ENCODE results near the gene MYO5C.

DNA sequence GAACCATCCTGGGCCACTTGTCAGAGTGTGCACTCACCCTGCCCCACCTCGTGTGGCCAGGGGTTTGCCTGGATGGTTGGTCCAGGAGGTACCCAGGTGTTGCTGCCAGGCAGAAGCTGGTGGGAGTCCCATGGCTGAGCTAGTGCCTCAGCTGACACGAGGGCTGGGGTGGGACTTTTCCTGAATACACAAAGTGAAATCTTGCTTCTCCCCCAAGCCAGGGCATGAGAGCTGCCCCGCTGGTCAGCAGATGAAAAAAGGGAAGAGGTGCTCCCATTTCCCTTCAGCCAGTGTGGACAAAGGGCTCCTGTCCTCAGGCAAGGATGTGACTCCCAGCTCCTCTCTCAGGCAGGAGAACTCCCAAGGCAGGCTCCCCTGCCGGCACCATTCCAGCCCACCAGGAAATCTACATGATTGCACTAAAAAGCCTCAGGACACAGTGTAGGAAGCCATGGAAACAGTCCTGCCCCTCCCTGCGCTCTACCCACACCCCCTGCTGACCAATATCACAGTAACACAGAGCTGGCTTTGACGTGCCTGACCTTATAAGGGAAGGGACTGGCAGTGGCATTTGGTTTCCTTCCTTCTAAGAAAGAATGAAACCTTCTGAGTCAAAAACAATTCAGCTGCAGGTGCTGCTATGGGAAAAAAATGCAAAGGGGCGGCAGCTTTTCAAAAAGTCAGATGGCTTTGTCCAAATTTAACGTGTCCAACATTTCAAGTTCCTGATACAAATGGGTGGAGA, 33.9 kb downstream of the MYO5C start:
- TF ChIP-seq, protein P1, sequence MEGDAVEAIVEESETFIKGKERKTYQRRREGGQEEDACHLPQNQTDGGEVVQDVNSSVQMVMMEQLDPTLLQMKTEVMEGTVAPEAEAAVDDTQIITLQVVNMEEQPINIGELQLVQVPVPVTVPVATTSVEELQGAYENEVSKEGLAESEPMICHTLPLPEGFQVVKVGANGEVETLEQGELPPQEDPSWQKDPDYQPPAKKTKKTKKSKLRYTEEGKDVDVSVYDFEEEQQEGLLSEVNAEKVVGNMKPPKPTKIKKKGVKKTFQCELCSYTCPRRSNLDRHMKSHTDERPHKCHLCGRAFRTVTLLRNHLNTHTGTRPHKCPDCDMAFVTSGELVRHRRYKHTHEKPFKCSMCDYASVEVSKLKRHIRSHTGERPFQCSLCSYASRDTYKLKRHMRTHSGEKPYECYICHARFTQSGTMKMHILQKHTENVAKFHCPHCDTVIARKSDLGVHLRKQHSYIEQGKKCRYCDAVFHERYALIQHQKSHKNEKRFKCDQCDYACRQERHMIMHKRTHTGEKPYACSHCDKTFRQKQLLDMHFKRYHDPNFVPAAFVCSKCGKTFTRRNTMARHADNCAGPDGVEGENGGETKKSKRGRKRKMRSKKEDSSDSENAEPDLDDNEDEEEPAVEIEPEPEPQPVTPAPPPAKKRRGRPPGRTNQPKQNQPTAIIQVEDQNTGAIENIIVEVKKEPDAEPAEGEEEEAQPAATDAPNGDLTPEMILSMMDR (conservative IDR thresholded peaks at IDR 0.05; ENCODE audit: low read depth, low read length): no peak
- no peak for TF ChIP-seq POLR2A (IDR thresholded peaks at IDR 0.05; ENCODE audit: low read depth, low read length)
- TF ChIP-seq RAD21 (IDR thresholded peaks at IDR 0.05; ENCODE audit: low read length): 0 out of 2 replicates have a peak, but pooled peaks have one; percentile 13
- peak; percentile 47; the same call in 1 of the 2 replicates for TF ChIP-seq MAZ (IDR thresholded peaks at IDR 0.05; ENCODE audit: borderline replicate concordance, low read depth, low read length)
- no peak for TF ChIP-seq CEBPB (IDR thresholded peaks at IDR 0.05; ENCODE audit: low read depth, low read length)
- no peak for TF ChIP-seq SMC3 (IDR thresholded peaks at IDR 0.05; ENCODE audit: low read depth, low read length)
- no peak for TF ChIP-seq MXI1 (IDR thresholded peaks at IDR 0.05; ENCODE audit: borderline replicate concordance, low read depth, low read length)
- TF ChIP-seq MAFK (IDR thresholded peaks at IDR 0.05; ENCODE audit: low read depth, low read length): no peak
- TF ChIP-seq, protein P2, sequence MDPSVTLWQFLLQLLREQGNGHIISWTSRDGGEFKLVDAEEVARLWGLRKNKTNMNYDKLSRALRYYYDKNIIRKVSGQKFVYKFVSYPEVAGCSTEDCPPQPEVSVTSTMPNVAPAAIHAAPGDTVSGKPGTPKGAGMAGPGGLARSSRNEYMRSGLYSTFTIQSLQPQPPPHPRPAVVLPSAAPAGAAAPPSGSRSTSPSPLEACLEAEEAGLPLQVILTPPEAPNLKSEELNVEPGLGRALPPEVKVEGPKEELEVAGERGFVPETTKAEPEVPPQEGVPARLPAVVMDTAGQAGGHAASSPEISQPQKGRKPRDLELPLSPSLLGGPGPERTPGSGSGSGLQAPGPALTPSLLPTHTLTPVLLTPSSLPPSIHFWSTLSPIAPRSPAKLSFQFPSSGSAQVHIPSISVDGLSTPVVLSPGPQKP (IDR thresholded peaks at IDR 0.05; ENCODE audit: borderline replicate concordance, low read depth, low read length): no peak
- TF ChIP-seq, protein P3, sequence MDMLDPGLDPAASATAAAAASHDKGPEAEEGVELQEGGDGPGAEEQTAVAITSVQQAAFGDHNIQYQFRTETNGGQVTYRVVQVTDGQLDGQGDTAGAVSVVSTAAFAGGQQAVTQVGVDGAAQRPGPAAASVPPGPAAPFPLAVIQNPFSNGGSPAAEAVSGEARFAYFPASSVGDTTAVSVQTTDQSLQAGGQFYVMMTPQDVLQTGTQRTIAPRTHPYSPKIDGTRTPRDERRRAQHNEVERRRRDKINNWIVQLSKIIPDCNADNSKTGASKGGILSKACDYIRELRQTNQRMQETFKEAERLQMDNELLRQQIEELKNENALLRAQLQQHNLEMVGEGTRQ (IDR thresholded peaks at IDR 0.05; ENCODE audit: low read depth, low read length): no peak
- TF ChIP-seq RCOR1 (IDR thresholded peaks at IDR 0.05; ENCODE audit: insufficient replicate concordance, low read length): no peak
- no peak for TF ChIP-seq CHD1 (IDR thresholded peaks at IDR 0.05; ENCODE audit: low read depth, low read length)
- no peak for TF ChIP-seq RFX5 (IDR thresholded peaks at IDR 0.05; ENCODE audit: low read depth, low read length)
- no peak for TF ChIP-seq FOS (IDR thresholded peaks at IDR 0.05; ENCODE audit: low read depth, low read length)
